ENCODE measurements around the gene WDR89.
A peak's percentile ranks its signal among the peaks of the same experiment; 100 is the strongest.
"Not testable (repeated sequence)": the region's sequence is repeated elsewhere in the genome, so short reads cannot be mapped to it uniquely, and the experiment has no call there.

The WDR89 gene

GRCh38 chr14:63598807-63599206 is 42.9 kb downstream of the WDR89 start:
- no peaks in the 10 kb centered on the region for H3K27me3 ChIP-seq (replicated peaks in 2 of 5; ENCODE audit: control insufficient read depth in 4 of 5, insufficient read depth in 5 of 5, low read length in 4 of 5)
- POLR2A ChIA-PET, result no interaction called here
- DNase-seq, result no peak
- no peaks in the 10 kb centered on the region for H3K4me1 ChIP-seq (ENCODE audit: control extremely low read depth in 1 of 4, control insufficient read depth in 4 of 4, insufficient read depth in 4 of 4, low read length in 3 of 4)
- H3K36me3 ChIP-seq (ENCODE audit: control insufficient read depth in 4 of 4, insufficient read depth in 4 of 4, low read length in 3 of 4), result peaks cover 4 to 52% (median 27%) of the 10 kb centered on the region in 4 experiments
- no peak overlapping the region for H3K4me3 ChIP-seq (ENCODE audit: control insufficient read depth in 1 of 7, extremely low read depth in 1 of 7, insufficient read depth in 4 of 7, low read depth in 2 of 7, low read length in 6 of 7)
- WGBS (ENCODE audit: insufficient coverage), result 100% methylated on average over 4 of the region's 4 CpGs
- H3K27ac ChIP-seq (ENCODE audit: insufficient read depth in 1 of 2, low read depth in 1 of 2, low read length in 2 of 2, poor library complexity in 1 of 2, severe bottlenecking in 2 of 2), result no peak overlapping the region
- H3K9me3 ChIP-seq (ENCODE audit: control extremely low read depth in 1 of 5, control insufficient read depth in 4 of 5, insufficient read depth in 2 of 5, low read depth in 1 of 5, low read length in 4 of 5), result peaks cover 0 to 23% (median 17%) of the 10 kb centered on the region in 5 experiments
- CTCF ChIA-PET, result no interaction called here

DNA sequence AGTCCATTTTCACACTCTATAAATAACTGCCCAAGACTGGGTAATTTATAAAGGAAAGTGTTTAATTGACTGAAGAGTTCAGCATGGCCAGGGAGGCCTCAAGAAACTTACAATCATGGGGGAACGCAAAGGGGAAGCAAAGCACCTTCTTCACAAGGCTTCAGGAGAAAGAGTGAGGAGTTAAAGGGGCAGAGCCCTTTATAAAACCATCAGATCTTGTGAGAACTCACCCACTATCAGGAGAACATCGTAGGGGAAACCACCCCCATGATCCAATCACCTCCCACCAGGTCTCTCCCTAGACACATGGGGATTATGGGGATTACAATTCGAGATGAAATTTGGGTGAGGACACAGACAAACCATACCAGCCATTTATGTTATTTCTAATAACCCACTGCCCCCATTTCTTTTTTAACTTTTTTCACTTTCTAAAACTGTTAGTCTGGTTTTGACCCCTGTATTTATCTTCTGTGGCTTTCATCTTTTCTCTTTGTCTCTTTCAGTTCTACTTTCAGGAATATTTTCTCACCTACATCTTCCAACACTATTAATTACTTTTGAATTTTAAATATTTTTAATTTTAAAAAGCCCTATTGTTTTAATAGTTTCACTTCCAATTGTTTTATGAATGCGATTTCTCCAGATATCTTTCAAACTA is 44.5 kb downstream of the WDR89 start:
- 100% methylated on average over 2 of the region's 4 CpGs for WGBS (ENCODE audit: insufficient coverage)
- ChIA-PET POLR2A (no interaction called here), CTCF (no interaction called here)
- Histone ChIP-seq H3K36me3 (ENCODE audit: control insufficient read depth in 4 of 4, insufficient read depth in 4 of 4, low read length in 3 of 4) (peaks cover 4 to 51% (median 25%) of the 10 kb centered on the region in 4 experiments), H3K27me3 (replicated peaks in 2 of 5; ENCODE audit: control insufficient read depth in 4 of 5, insufficient read depth in 5 of 5, low read length in 4 of 5) (no peaks in the 10 kb centered on the region), H3K4me1 (ENCODE audit: control extremely low read depth in 1 of 4, control insufficient read depth in 4 of 4, insufficient read depth in 4 of 4, low read length in 3 of 4) (no peaks in the 10 kb centered on the region), H3K27ac (ENCODE audit: insufficient read depth in 1 of 2, low read depth in 1 of 2, low read length in 2 of 2, poor library complexity in 1 of 2, severe bottlenecking in 2 of 2) (no peak overlapping the region), H3K4me3 (ENCODE audit: control insufficient read depth in 1 of 7, extremely low read depth in 1 of 7, insufficient read depth in 4 of 7, low read depth in 2 of 7, low read length in 6 of 7) (no peak overlapping the region), H3K9me3 (ENCODE audit: control extremely low read depth in 1 of 5, control insufficient read depth in 4 of 5, insufficient read depth in 2 of 5, low read depth in 1 of 5, low read length in 4 of 5) (peaks cover 0 to 29% (median 19%) of the 10 kb centered on the region in 5 experiments)
- no peak for DNase-seq

GRCh38 chr14:63594455-63595372 is 47.0 kb downstream of the WDR89 start:
- ChIA-PET POLR2A (no interaction called here), CTCF (interaction anchor here (1.3 kb wide), 1 partner anchor 10 kb away, joined by 3 read pairs; no protein-coding TSS in a partner anchor)
- Histone ChIP-seq H3K9me3 (ENCODE audit: control extremely low read depth in 1 of 5, control insufficient read depth in 4 of 5, insufficient read depth in 2 of 5, low read depth in 1 of 5, low read length in 4 of 5) (peaks cover 0 to 29% (median 19%) of the 10 kb centered on the region in 5 experiments), H3K27me3 (replicated peaks in 2 of 5; ENCODE audit: control insufficient read depth in 4 of 5, insufficient read depth in 5 of 5, low read length in 4 of 5) (no peaks in the 10 kb centered on the region), H3K36me3 (ENCODE audit: control insufficient read depth in 4 of 4, insufficient read depth in 4 of 4, low read length in 3 of 4) (peaks cover 4 to 38% (median 23%) of the 10 kb centered on the region in 4 experiments), H3K4me3 (ENCODE audit: control insufficient read depth in 1 of 7, extremely low read depth in 1 of 7, insufficient read depth in 4 of 7, low read depth in 2 of 7, low read length in 6 of 7) (no peak overlapping the region), H3K27ac (ENCODE audit: insufficient read depth in 1 of 2, low read depth in 1 of 2, low read length in 2 of 2, poor library complexity in 1 of 2, severe bottlenecking in 2 of 2) (no peak overlapping the region), H3K4me1 (ENCODE audit: control extremely low read depth in 1 of 4, control insufficient read depth in 4 of 4, insufficient read depth in 4 of 4, low read length in 3 of 4) (no peaks in the 10 kb centered on the region)
- WGBS (ENCODE audit: insufficient coverage), result 98% methylated on average over 52 of the region's 53 CpGs
- no peak for DNase-seq

GRCh38 chr14:63583046-63583445 is 58.6 kb downstream of the WDR89 start:
- H3K36me3 ChIP-seq (ENCODE audit: control insufficient read depth in 4 of 4, insufficient read depth in 4 of 4, low read length in 3 of 4); H3K4me1 ChIP-seq (ENCODE audit: control extremely low read depth in 1 of 4, control insufficient read depth in 4 of 4, insufficient read depth in 4 of 4, low read length in 3 of 4); H3K27me3 ChIP-seq (replicated peaks in 2 of 5; ENCODE audit: control insufficient read depth in 4 of 5, insufficient read depth in 5 of 5, low read length in 4 of 5); H3K27ac ChIP-seq (ENCODE audit: insufficient read depth in 1 of 2, low read depth in 1 of 2, low read length in 2 of 2, poor library complexity in 1 of 2, severe bottlenecking in 2 of 2); DNase-seq; H3K4me3 ChIP-seq (ENCODE audit: control insufficient read depth in 1 of 7, extremely low read depth in 1 of 7, insufficient read depth in 4 of 7, low read depth in 2 of 7, low read length in 6 of 7); CTCF ChIA-PET; H3K9me3 ChIP-seq (ENCODE audit: control extremely low read depth in 1 of 5, control insufficient read depth in 4 of 5, insufficient read depth in 2 of 5, low read depth in 1 of 5, low read length in 4 of 5): not testable (repeated sequence)
- POLR2A ChIA-PET, result interaction anchor here (0.7 kb wide), 1 partner anchor 43 kb away, joined by 4 read pairs; no protein-coding TSS in a partner anchor
- whole genome bisulfite sequencing (ENCODE audit: insufficient coverage), result 100% methylated on average over 3 of the region's 8 CpGs

- Histone ChIP-seq H3K9me3 (ENCODE audit: control extremely low read depth in 1 of 5, control insufficient read depth in 4 of 5, insufficient read depth in 2 of 5, low read depth in 1 of 5, low read length in 4 of 5) (no peaks in the 10 kb centered on the region), H3K27ac (ENCODE audit: insufficient read depth in 1 of 2, low read depth in 1 of 2, low read length in 2 of 2, poor library complexity in 1 of 2, severe bottlenecking in 2 of 2) (no peak overlapping the region)
- POLR2A ChIA-PET, result no interaction called here
Observed at GRCh38 chr14:63581491-63581890, 60.2 kb downstream of the WDR89 start.

GRCh38 chr14:63578300-63578699 is 63.4 kb downstream of the WDR89 start:
- Histone ChIP-seq H3K36me3 (ENCODE audit: control insufficient read depth in 4 of 4, insufficient read depth in 4 of 4, low read length in 3 of 4) (no peaks in the 10 kb centered on the region), H3K4me3 (ENCODE audit: control insufficient read depth in 1 of 7, extremely low read depth in 1 of 7, insufficient read depth in 4 of 7, low read depth in 2 of 7, low read length in 6 of 7) (no peak overlapping the region), H3K27ac (ENCODE audit: insufficient read depth in 1 of 2, low read depth in 1 of 2, low read length in 2 of 2, poor library complexity in 1 of 2, severe bottlenecking in 2 of 2) (no peak overlapping the region), H3K27me3 (replicated peaks in 2 of 5; ENCODE audit: control insufficient read depth in 4 of 5, insufficient read depth in 5 of 5, low read length in 4 of 5) (no peaks in the 10 kb centered on the region), H3K4me1 (ENCODE audit: control extremely low read depth in 1 of 4, control insufficient read depth in 4 of 4, insufficient read depth in 4 of 4, low read length in 3 of 4) (no peaks in the 10 kb centered on the region), H3K9me3 (ENCODE audit: control extremely low read depth in 1 of 5, control insufficient read depth in 4 of 5, insufficient read depth in 2 of 5, low read depth in 1 of 5, low read length in 4 of 5) (no peaks in the 10 kb centered on the region)
- no CpG with 5 or more reads among the region's 1 CpG for WGBS (ENCODE audit: insufficient coverage)
- no peak for DNase-seq
- ChIA-PET POLR2A (no interaction called here), CTCF (interaction anchor here (1.0 kb wide), 1 partner anchor 11 kb away, joined by 3 read pairs; no protein-coding TSS in a partner anchor)

More at GRCh38 chr14:63581491-63581890, 60.2 kb downstream of the WDR89 start:
- DNase-seq, result no peak
- Histone ChIP-seq H3K27me3 (replicated peaks in 2 of 5; ENCODE audit: control insufficient read depth in 4 of 5, insufficient read depth in 5 of 5, low read length in 4 of 5) (no peaks in the 10 kb centered on the region), H3K4me1 (ENCODE audit: control extremely low read depth in 1 of 4, control insufficient read depth in 4 of 4, insufficient read depth in 4 of 4, low read length in 3 of 4) (no peaks in the 10 kb centered on the region), H3K4me3 (ENCODE audit: control insufficient read depth in 1 of 7, extremely low read depth in 1 of 7, insufficient read depth in 4 of 7, low read depth in 2 of 7, low read length in 6 of 7) (no peak overlapping the region), H3K36me3 (ENCODE audit: control insufficient read depth in 4 of 4, insufficient read depth in 4 of 4, low read length in 3 of 4) (no peaks in the 10 kb centered on the region)
- CTCF ChIA-PET, result no interaction called here
- no CpG with 5 or more reads among the region's 4 CpGs for WGBS (ENCODE audit: insufficient coverage)

DNA sequence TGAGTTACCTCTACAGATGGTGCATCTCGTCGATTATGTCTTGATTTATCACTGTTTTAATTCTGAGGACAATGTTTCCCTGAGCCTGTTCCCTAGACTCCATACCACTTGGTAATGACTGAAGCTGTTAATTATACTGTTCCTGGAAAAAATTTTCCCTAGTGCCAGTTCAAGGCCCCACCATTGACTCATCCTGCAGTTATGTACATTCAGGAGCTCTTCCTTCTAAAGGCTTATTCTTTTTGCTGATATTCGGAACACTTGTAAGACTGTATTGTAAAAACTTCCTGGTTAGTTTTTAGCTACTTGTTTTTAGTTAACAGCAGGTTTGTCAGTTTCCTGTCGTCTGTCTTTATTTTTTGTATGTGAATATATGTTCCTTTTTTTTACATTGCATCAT is 68.1 kb downstream of the WDR89 start:
- Histone ChIP-seq H3K36me3 (ENCODE audit: control insufficient read depth in 4 of 4, insufficient read depth in 4 of 4, low read length in 3 of 4) (no peaks in the 10 kb centered on the region), H3K9me3 (ENCODE audit: control extremely low read depth in 1 of 5, control insufficient read depth in 4 of 5, insufficient read depth in 2 of 5, low read depth in 1 of 5, low read length in 4 of 5) (no peaks in the 10 kb centered on the region), H3K4me3 (ENCODE audit: control insufficient read depth in 1 of 7, extremely low read depth in 1 of 7, insufficient read depth in 4 of 7, low read depth in 2 of 7, low read length in 6 of 7) (no peak overlapping the region), H3K27ac (ENCODE audit: insufficient read depth in 1 of 2, low read depth in 1 of 2, low read length in 2 of 2, poor library complexity in 1 of 2, severe bottlenecking in 2 of 2) (no peak overlapping the region), H3K4me1 (ENCODE audit: control extremely low read depth in 1 of 4, control insufficient read depth in 4 of 4, insufficient read depth in 4 of 4, low read length in 3 of 4) (no peaks in the 10 kb centered on the region), H3K27me3 (replicated peaks in 2 of 5; ENCODE audit: control insufficient read depth in 4 of 5, insufficient read depth in 5 of 5, low read length in 4 of 5) (no peaks in the 10 kb centered on the region)
- CTCF ChIA-PET, result no interaction called here
- WGBS (ENCODE audit: insufficient coverage), result 100% methylated on average over 2 of the region's 4 CpGs
- POLR2A ChIA-PET, result no interaction called here
- DNase-seq, result peak in 1 of 3 donors; percentile 8

Measured in common myeloid progenitor, CD34-positive (primary cell).